Parathyroid adenoma (tissue), 2 donors: ENCODE measurements around the gene HEY2.
A peak's percentile ranks its signal among the peaks of the same experiment; 100 is the strongest.

ENCODE experiments used
- H2AFZ ChIP-seq: fragments of 300-600 bp; sonication (generic); one replicate; pipeline ENCODE4 v1.7.0; 2017; ENCODE audit warnings: antibody characterized with exemption, mild to moderate bottlenecking
- H3K27ac ChIP-seq: fragments of 300-600 bp; sonication (generic); one replicate; pipeline ENCODE4 v1.7.0; 2017
- H3K27me3 ChIP-seq: fragments of 300-600 bp; sonication (generic); one replicate; pipeline ENCODE4 v1.7.0; 2017; ENCODE audit warnings: low read length; ENCODE audit not compliant: control insufficient read depth, insufficient read depth
- H3K36me3 ChIP-seq: fragments of 300-600 bp; sonication (generic); one replicate; pipeline ENCODE4 v1.7.0; 2017; ENCODE audit warnings: low read length; ENCODE audit not compliant: control insufficient read depth, insufficient read depth
- H3K4me1 ChIP-seq: fragments of 300-600 bp; sonication (generic); one replicate; pipeline ENCODE4 v1.7.0; 2017; ENCODE audit warnings: control low read depth
- H3K4me2 ChIP-seq: fragments of 300-600 bp; sonication (generic); one replicate; pipeline ENCODE4 v1.7.0; 2017; ENCODE audit warnings: low read length
- H3K4me3 ChIP-seq: fragments of 300-600 bp; sonication (generic); one replicate; pipeline ENCODE4 v1.7.0; 2017; ENCODE audit warnings: low read depth, low read length
- H3K79me2 ChIP-seq: fragments of 300-600 bp; sonication (generic); one replicate; pipeline ENCODE4 v1.7.0; 2017; ENCODE audit warnings: control low read depth
- H3K9ac ChIP-seq: fragments of 300-600 bp; sonication (generic); one replicate; pipeline ENCODE4 v1.7.0; 2017; ENCODE audit warnings: mild to moderate bottlenecking
- H3K9me3 ChIP-seq: fragments of 300-600 bp; sonication (generic); one replicate; pipeline ENCODE4 v1.7.0; 2017; ENCODE audit warnings: low read length; ENCODE audit not compliant: control insufficient read depth
- TF ChIP-seq, protein P1 (sequence below): fragments of 300-600 bp; sonication (generic); IDR thresholded peaks from one replicate; pipeline ENCODE4 v1.7.0; 2017; ENCODE audit warnings: antibody characterized with exemption, mild to moderate bottlenecking
- donor health status: primary hyperparathyroidism.

The HEY2 gene

DNA sequence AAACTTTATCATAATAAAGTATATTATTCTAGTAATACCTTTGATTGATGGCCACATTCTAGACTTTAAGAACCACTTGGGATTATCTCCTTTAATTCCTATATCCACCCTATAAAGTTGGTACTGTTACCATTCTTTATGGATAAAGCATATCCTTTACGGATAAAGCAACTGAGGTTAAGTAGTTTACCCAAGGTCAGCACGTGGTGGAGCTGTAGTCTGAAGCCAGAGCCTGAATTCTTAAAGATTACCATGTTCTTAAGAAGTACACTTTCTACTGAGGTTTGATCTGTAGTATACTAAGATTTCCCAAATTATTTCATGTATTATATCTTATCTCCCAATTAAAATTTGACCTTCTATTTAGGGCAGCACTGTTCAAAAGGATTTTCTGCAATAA lies 38.4 kb downstream of the HEY2 start:
- no peaks in the 10 kb centered on the region for H3K9me3 ChIP-seq
- TF ChIP-seq, protein P1, sequence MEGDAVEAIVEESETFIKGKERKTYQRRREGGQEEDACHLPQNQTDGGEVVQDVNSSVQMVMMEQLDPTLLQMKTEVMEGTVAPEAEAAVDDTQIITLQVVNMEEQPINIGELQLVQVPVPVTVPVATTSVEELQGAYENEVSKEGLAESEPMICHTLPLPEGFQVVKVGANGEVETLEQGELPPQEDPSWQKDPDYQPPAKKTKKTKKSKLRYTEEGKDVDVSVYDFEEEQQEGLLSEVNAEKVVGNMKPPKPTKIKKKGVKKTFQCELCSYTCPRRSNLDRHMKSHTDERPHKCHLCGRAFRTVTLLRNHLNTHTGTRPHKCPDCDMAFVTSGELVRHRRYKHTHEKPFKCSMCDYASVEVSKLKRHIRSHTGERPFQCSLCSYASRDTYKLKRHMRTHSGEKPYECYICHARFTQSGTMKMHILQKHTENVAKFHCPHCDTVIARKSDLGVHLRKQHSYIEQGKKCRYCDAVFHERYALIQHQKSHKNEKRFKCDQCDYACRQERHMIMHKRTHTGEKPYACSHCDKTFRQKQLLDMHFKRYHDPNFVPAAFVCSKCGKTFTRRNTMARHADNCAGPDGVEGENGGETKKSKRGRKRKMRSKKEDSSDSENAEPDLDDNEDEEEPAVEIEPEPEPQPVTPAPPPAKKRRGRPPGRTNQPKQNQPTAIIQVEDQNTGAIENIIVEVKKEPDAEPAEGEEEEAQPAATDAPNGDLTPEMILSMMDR = no peak
- H2AFZ ChIP-seq = no peak overlapping the region
- no peak overlapping the region for H3K9ac ChIP-seq
- no peak overlapping the region for H3K27ac ChIP-seq
- peaks cover 9% of the 10 kb centered on the region for H3K4me1 ChIP-seq
- no peaks in the 10 kb centered on the region for H3K36me3 ChIP-seq
- H3K27me3 ChIP-seq = no peaks in the 10 kb centered on the region
- no peak overlapping the region for H3K4me2 ChIP-seq
- H3K4me3 ChIP-seq = no peak overlapping the region
- no peaks in the 10 kb centered on the region for H3K79me2 ChIP-seq

DNA sequence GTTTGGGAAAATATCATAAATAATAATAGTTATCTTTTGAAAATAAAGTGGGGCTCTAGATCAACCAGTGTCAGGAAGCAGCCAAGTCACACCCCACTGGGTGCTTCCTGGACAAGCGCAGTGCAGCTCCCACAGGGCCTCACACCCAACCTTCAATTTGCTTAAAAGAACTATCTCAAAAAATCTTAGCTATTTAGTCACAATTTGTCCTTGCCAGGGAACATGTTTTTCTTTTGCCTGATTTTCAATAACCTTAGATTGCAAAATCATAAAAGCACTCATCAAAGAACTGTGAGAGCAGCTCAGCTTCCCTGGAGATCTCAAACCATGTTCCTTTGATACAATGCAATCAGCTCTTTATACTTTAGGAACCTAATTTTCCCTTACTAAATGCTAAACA lies 39.7 kb downstream of the HEY2 start:
- H3K9me3 ChIP-seq = no peaks in the 10 kb centered on the region
- H2AFZ ChIP-seq = peak overlapping the region; percentile 96
- H3K79me2 ChIP-seq = peaks cover 8% of the 10 kb centered on the region
- peak overlapping the region; percentile 94 for H3K27ac ChIP-seq
- H3K4me1 ChIP-seq = peaks cover 9% of the 10 kb centered on the region
- H3K36me3 ChIP-seq = no peaks in the 10 kb centered on the region
- peak overlapping the region; percentile 72 for H3K4me3 ChIP-seq
- no peak overlapping the region for H3K4me2 ChIP-seq
- no peaks in the 10 kb centered on the region for H3K27me3 ChIP-seq
- TF ChIP-seq, protein P1 = no peak
- H3K9ac ChIP-seq = no peak overlapping the region

- Histone ChIP-seq H2AFZ (peak overlapping the region; percentile 96), H3K9ac (peak overlapping the region; percentile 84), H3K4me2 (peak overlapping the region; percentile 91), H3K4me3 (peak overlapping the region; percentile 72), H3K4me1 (peaks cover 9% of the 10 kb centered on the region), H3K27ac (peak overlapping the region; percentile 94), H3K27me3 (no peaks in the 10 kb centered on the region), H3K36me3 (no peaks in the 10 kb centered on the region), H3K9me3 (no peaks in the 10 kb centered on the region), H3K79me2 (peaks cover 8% of the 10 kb centered on the region)
- TF ChIP-seq, protein P1 = no peak
Measured at GRCh38 chr6:125789576-125790357, 40.3 kb downstream of the HEY2 start.

DNA sequence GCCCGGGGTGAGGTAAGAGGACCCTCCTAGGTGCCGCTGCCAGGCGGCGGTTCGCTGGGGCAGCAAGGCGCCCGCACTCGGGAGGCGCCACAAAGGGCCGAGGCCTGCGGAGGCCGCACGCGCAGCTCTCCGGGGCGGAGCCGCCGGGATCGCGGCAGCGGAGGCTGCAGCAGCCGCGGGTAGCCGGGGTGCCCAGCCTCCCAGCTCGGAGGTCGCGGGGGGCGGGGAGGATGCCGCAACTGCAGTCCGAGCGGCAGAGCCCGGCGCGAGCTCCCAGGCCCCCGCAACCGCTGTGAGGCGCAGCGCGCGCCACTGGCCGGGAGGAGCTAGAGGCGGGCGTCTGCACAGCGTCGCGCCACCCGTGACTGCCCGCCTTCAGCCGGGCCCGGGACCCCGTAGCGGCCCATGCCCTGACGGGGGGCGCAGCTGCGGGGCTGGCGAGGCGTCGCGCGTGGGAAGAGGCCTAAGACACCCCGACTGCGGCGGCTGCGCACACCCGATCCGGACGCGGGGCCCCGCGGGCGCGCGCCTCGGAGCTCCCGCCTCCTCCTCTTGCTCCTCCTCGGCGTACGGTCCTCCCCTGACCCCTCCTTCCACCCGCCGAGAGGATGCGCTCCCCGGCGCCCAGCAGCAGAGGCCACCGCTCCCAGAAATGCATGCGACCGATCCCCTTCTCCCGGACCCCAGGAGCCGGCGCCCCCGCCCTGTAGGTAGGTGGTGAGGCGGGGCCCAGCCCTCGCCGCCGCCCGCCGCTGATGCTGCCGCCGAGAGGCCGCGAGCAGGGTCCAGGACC lies 41.1 kb downstream of the HEY2 start, which contains the start of gene NCOA7:
Gene NCOA7, plus strand, starts transcription at position 603 of the 793 bp plus-strand sequence. CDS start 24,395 bp downstream, outside the sequence.
- H3K4me3 ChIP-seq = peak within 1 kb of the TSS; percentile 72
- H3K9me3 ChIP-seq = no peaks in the 10 kb centered on the region
- H3K79me2 ChIP-seq = peaks cover 8% of the 10 kb centered on the region
- peak within 1 kb of the TSS; percentile 94 for H3K27ac ChIP-seq
- H3K36me3 ChIP-seq = no peaks in the 10 kb centered on the region
- peak within 1 kb of the TSS; percentile 91 for H3K4me2 ChIP-seq
- peak within 1 kb of the TSS; percentile 84 for H3K9ac ChIP-seq
- peaks cover 9% of the 10 kb centered on the region for H3K4me1 ChIP-seq
- TF ChIP-seq, protein P1 = no peak
- no peaks in the 10 kb centered on the region for H3K27me3 ChIP-seq
- peak within 1 kb of the TSS; percentile 96 for H2AFZ ChIP-seq
